ENCODE measurements around the gene NCS1. TPM values are rescaled to one million over a fixed set of nuclear protein-coding genes. Genes with fewer than 3 reads are reported as not detected.

The NCS1 gene
- total and polyA plus RNA-seq, 9 of the 15 experiments (the other 6 are each of a cell fraction or from before 2014, with no cell fraction given): 0.28 to 27.0 (median 9.6) TPM

- TF ChIP-seq NFE2 (IDR thresholded peaks at IDR 0.05; ENCODE audit: low read depth): peak; percentile 63; the same call in 1 of the 2 replicates
- no peak for TF ChIP-seq ZNF518B (CRISPR knock-in tag; IDR thresholded peaks at IDR 0.05)
- no peak for TF ChIP-seq SNIP1 (IDR thresholded peaks at IDR 0.05; ENCODE audit: low read depth)
- TF ChIP-seq CBX1 (IDR thresholded peaks at IDR 0.05; ENCODE audit: low read depth): peak; percentile 83; the same call in 1 of the 2 replicates
- no peak for TF ChIP-seq CCNT2 (IDR thresholded peaks at IDR 0.05; ENCODE audit: borderline replicate concordance, extremely low read depth, insufficient read length, low read depth, low read length)
- no peak for TF ChIP-seq HIVEP1 (CRISPR knock-in tag; IDR thresholded peaks at IDR 0.05)
- TF ChIP-seq NCOA6 (IDR thresholded peaks at IDR 0.05): no peak
- TF ChIP-seq ZNF197 (CRISPR knock-in tag; IDR thresholded peaks at IDR 0.05; ENCODE audit: low read depth): no peak
- TF ChIP-seq RBM17 (IDR thresholded peaks at IDR 0.05; ENCODE audit: borderline replicate concordance, low read depth, low read length): no peak
- peak; percentile 31; the same call in 1 of the 2 replicates for TF ChIP-seq TAL1 (IDR thresholded peaks at IDR 0.05)
- no peak for TF ChIP-seq ZNF175 (CRISPR knock-in tag; IDR thresholded peaks at IDR 0.05; ENCODE audit: low read depth)
- no peak for TF ChIP-seq ZSCAN32 (CRISPR knock-in tag; IDR thresholded peaks at IDR 0.05)
- peak; percentile 6 for TF ChIP-seq MEIS2 (IDR thresholded peaks at IDR 0.05; ENCODE audit: partially characterized antibody)
Observed at GRCh38 chr9:130208600-130209347, 36.6 kb downstream of the NCS1 start (continued).

Measured in K562 (cell line).